GM23338 (cell line): ENCODE data around the gene ARSB. TPM values are rescaled to one million over a fixed set of nuclear protein-coding genes. Genes with fewer than 3 reads are reported as not detected.

Source experiments
- ATAC-seq: fragments of 200-7000 bp; cut with Tn5 transposase; 3 replicates; pipeline ENCODE4 v1.9.1; 2020
- DNase-seq: peaks from one replicate; pipeline ENCODE4 v3.0.0-alpha.2; 2015; ENCODE audit warnings: low spot score
- H2AFZ ChIP-seq: fragments of 200-600 bp; sonication (generic); 2 replicates; pipeline ENCODE4 v1.8.0; 2016; ENCODE audit warnings: antibody characterized with exemption, mild to moderate bottlenecking, moderate library complexity
- H3F3A ChIP-seq: fragments of 200-600 bp; sonication (generic); replicated peaks from 2 replicates; pipeline ENCODE4 v1.8.0; 2017; ENCODE audit warnings: antibody characterized with exemption, mixed run types, low read depth
- H3K27ac ChIP-seq: fragments of 200-600 bp; sonication (generic); 2 replicates; pipeline ENCODE4 v1.6.1; 2016; ENCODE audit warnings: low read depth
- H3K27me3 ChIP-seq: fragments of 200-600 bp; sonication (generic); 2 replicates; pipeline ENCODE4 v1.8.0; 2016; ENCODE audit warnings: mild to moderate bottlenecking, mixed run types, moderate library complexity; ENCODE audit not compliant: insufficient read depth
- H3K36me3 ChIP-seq: fragments of 200-600 bp; sonication (generic); 2 replicates; pipeline ENCODE4 v1.8.0; 2016; ENCODE audit warnings: mild to moderate bottlenecking; ENCODE audit not compliant: insufficient read depth
- H3K4me1 ChIP-seq: fragments of 200-600 bp; sonication (generic); 2 replicates; pipeline ENCODE4 v1.8.0; 2016; ENCODE audit warnings: mild to moderate bottlenecking, moderate library complexity; ENCODE audit not compliant: insufficient read depth
- H3K4me2 ChIP-seq: fragments of 200-600 bp; sonication (generic); 2 replicates; pipeline ENCODE4 v1.7.1; 2017; ENCODE audit warnings: mixed run types
- H3K4me3 ChIP-seq: fragments of 200-600 bp; sonication (generic); 2 replicates; pipeline ENCODE4 v1.6.1; 2016; ENCODE audit warnings: mixed run types
- H3K79me2 ChIP-seq: fragments of 200-600 bp; sonication (generic); replicated peaks from 2 replicates; pipeline ENCODE4 v1.8.0; 2017; ENCODE audit warnings: mild to moderate bottlenecking; ENCODE audit not compliant: insufficient read depth
- H3K9me2 ChIP-seq: fragments of 200-600 bp; sonication (generic); 2 replicates; pipeline ENCODE4 v1.8.0; 2017; ENCODE audit not compliant: insufficient read depth
- H4K20me1 ChIP-seq: fragments of 200-600 bp; sonication (generic); replicated peaks from 2 replicates; pipeline ENCODE4 v1.8.0; 2017; ENCODE audit warnings: mild to moderate bottlenecking; ENCODE audit not compliant: insufficient read depth
- H3K27ac Mint-ChIP-seq: 2 replicates; pipeline ENCODE4 v1.8.0; 2020; ENCODE audit warnings: inconsistent platforms, mild to moderate bottlenecking, moderate library complexity, mixed read lengths
- H3K27me3 Mint-ChIP-seq: 3 replicates; pipeline ENCODE4 v1.8.0; 2022; ENCODE audit warnings: low read depth, mild to moderate bottlenecking, moderate library complexity, mixed read lengths, inconsistent platforms; ENCODE audit not compliant: insufficient read depth, poor library complexity
- H3K36me3 Mint-ChIP-seq: 3 replicates; pipeline ENCODE4 v1.8.0; 2021; ENCODE audit warnings: low read depth, mild to moderate bottlenecking, inconsistent platforms, moderate library complexity, mixed read lengths
- H3K4me1 Mint-ChIP-seq: 3 replicates; pipeline ENCODE4 v1.8.0; 2020; ENCODE audit warnings: mild to moderate bottlenecking, inconsistent platforms, mixed read lengths
- H3K4me3 Mint-ChIP-seq: 3 replicates; pipeline ENCODE4 v1.8.0; 2021; ENCODE audit warnings: moderate library complexity, mild to moderate bottlenecking, inconsistent platforms, mixed read lengths
- H3K9me3 Mint-ChIP-seq: 3 replicates; pipeline ENCODE4 v1.8.0; 2020; ENCODE audit warnings: moderate library complexity, mild to moderate bottlenecking, inconsistent platforms, mixed read lengths
- CREB1 ChIP-seq: fragments of 250-450 bp; sonication (Bioruptor Pico); IDR thresholded peaks from 2 replicates; pipeline ENCODE4 v1.5.0; 2020; ENCODE audit warnings: low read depth, mild to moderate bottlenecking, moderate library complexity
- EZH2 ChIP-seq: fragments of 200-600 bp; sonication (generic); IDR thresholded peaks from one replicate; pipeline ENCODE4 v1.8.0; 2017; ENCODE audit warnings: antibody characterized with exemption, mild to moderate bottlenecking, low read depth; ENCODE audit not compliant: unreplicated experiment
- EZH2phosphoT487 ChIP-seq: fragments of 200-600 bp; sonication (generic); IDR thresholded peaks from one replicate; pipeline ENCODE4 v1.8.1; 2018; ENCODE audit warnings: antibody characterized with exemption; ENCODE audit not compliant: unreplicated experiment
- JUNB ChIP-seq: IDR thresholded peaks from one replicate; pipeline ENCODE4 v1.6.1; 2016; ENCODE audit warnings: antibody characterized with exemption; ENCODE audit not compliant: unreplicated experiment
- NANOG ChIP-seq: IDR thresholded peaks from 2 replicates; pipeline ENCODE4 v1.6.1; 2016; ENCODE audit warnings: antibody characterized with exemption, borderline replicate concordance
- POLR2AphosphoS5 ChIP-seq: IDR thresholded peaks from 2 replicates; pipeline ENCODE4 v1.6.1; 2016; ENCODE audit warnings: antibody characterized with exemption, low read depth
- STAT1 ChIP-seq: IDR thresholded peaks from one replicate; pipeline ENCODE4 v1.6.1; 2016; ENCODE audit warnings: antibody characterized with exemption; ENCODE audit not compliant: unreplicated experiment
- ZNF114 ChIP-seq: fragments of 250-450 bp; sonication (Bioruptor Pico); IDR thresholded peaks from 2 replicates; pipeline ENCODE4 v1.5.0; 2020; ENCODE audit warnings: mild to moderate bottlenecking, moderate library complexity
- ZNF331 ChIP-seq: fragments of 250-450 bp; sonication (Bioruptor Pico); IDR thresholded peaks from 2 replicates; pipeline ENCODE4 v1.5.0; 2020; ENCODE audit warnings: low read depth, mild to moderate bottlenecking, moderate library complexity
- polyA plus RNA-seq: library from polyadenylated mRNA; unstranded; fragments of >200 nt; fragmentation: Nextera tagmentation; extraction: Ambion mirVana; gene quantifications from 2 replicates; pipeline ENCODE4 v1.2.1, GENCODE V29; 2016
- total RNA-seq: library from RNA; depleted of rRNA; stranded (reverse); fragments of >200 nt; shearing (Covaris generic); gene quantifications from 2 replicates; pipeline ENCODE4 v1.2.3, GENCODE V29; 2014
- TF ChIP-seq, protein P1 (sequence below): IDR thresholded peaks from 2 replicates; pipeline ENCODE4 v1.6.1; 2016; ENCODE audit warnings: antibody characterized with exemption
- TF ChIP-seq, protein P2 (sequence below), 2 experiments: fragments of 200-600 bp in 1 of 2; sonication (generic) in 1 of 2; conservative IDR thresholded peaks; 2 replicates each; pipeline versions ENCODE4 v1.5.1 to v1.6.1; 2016 to 2017; ENCODE audit warnings: antibody characterized with exemption in 2 of 2, low read depth in 2 of 2, mild to moderate bottlenecking in 2 of 2, moderate library complexity in 1 of 2
- TF ChIP-seq, protein P3 (sequence below): fragments of 250-450 bp; sonication (Bioruptor Pico); IDR thresholded peaks from 2 replicates; pipeline ENCODE4 v1.5.0; 2020; ENCODE audit warnings: mild to moderate bottlenecking, moderate library complexity
- TF ChIP-seq, protein P4 (sequence below): IDR thresholded peaks from one replicate; pipeline ENCODE4 v1.6.1; 2018; ENCODE audit warnings: antibody characterized with exemption; ENCODE audit not compliant: unreplicated experiment

ARSB gene
- total and polyA plus RNA-seq, 2 experiments from 2014 or later, result 7.4 to 24.6 TPM

DNA sequence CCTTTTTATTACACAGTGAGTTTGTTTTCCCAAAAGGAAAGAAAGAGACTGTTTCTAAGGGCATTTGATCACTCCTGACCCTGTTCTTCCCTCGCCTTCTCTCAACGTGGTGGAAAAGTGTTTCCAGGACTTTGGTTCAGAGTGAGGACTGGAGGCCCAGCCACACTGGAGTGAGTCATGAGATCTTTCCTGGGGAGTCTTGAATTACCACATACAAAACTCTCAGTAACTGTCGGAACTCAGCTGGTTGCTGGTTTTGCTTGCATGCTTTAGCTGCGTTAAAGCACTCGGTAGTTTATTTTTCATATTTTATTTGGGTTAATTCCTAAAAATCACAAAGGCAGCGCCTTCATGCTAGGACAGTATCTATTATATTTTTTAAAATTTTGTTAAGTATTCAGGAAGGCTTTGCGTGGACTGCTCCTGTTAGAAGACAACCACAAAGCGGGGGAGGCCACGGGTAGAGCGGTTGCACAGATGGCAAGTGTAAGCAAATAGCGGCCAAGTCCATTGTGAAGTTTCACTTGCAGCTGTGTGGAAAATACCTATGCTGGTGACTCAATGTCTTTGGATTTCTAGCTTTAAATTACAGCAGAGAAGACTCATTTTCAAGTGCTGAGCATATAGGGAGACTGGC lies 77.7 kb downstream of the ARSB start:
- no peaks in the 10 kb centered on the region for H3F3A ChIP-seq
- TF ChIP-seq ZNF331 (CRISPR knock-in tag), result no peak
- TF ChIP-seq NANOG, result no peak
- no peak for TF ChIP-seq CREB1
- TF ChIP-seq, protein P1, sequence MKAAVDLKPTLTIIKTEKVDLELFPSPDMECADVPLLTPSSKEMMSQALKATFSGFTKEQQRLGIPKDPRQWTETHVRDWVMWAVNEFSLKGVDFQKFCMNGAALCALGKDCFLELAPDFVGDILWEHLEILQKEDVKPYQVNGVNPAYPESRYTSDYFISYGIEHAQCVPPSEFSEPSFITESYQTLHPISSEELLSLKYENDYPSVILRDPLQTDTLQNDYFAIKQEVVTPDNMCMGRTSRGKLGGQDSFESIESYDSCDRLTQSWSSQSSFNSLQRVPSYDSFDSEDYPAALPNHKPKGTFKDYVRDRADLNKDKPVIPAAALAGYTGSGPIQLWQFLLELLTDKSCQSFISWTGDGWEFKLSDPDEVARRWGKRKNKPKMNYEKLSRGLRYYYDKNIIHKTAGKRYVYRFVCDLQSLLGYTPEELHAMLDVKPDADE, result no peak
- no peak for TF ChIP-seq POLR2AphosphoS5
- TF ChIP-seq, protein P2, sequence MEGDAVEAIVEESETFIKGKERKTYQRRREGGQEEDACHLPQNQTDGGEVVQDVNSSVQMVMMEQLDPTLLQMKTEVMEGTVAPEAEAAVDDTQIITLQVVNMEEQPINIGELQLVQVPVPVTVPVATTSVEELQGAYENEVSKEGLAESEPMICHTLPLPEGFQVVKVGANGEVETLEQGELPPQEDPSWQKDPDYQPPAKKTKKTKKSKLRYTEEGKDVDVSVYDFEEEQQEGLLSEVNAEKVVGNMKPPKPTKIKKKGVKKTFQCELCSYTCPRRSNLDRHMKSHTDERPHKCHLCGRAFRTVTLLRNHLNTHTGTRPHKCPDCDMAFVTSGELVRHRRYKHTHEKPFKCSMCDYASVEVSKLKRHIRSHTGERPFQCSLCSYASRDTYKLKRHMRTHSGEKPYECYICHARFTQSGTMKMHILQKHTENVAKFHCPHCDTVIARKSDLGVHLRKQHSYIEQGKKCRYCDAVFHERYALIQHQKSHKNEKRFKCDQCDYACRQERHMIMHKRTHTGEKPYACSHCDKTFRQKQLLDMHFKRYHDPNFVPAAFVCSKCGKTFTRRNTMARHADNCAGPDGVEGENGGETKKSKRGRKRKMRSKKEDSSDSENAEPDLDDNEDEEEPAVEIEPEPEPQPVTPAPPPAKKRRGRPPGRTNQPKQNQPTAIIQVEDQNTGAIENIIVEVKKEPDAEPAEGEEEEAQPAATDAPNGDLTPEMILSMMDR (conservative IDR thresholded peaks at IDR 0.05; ENCODE audit: low read depth in 2 of 2), result no peak
- TF ChIP-seq, protein P3, sequence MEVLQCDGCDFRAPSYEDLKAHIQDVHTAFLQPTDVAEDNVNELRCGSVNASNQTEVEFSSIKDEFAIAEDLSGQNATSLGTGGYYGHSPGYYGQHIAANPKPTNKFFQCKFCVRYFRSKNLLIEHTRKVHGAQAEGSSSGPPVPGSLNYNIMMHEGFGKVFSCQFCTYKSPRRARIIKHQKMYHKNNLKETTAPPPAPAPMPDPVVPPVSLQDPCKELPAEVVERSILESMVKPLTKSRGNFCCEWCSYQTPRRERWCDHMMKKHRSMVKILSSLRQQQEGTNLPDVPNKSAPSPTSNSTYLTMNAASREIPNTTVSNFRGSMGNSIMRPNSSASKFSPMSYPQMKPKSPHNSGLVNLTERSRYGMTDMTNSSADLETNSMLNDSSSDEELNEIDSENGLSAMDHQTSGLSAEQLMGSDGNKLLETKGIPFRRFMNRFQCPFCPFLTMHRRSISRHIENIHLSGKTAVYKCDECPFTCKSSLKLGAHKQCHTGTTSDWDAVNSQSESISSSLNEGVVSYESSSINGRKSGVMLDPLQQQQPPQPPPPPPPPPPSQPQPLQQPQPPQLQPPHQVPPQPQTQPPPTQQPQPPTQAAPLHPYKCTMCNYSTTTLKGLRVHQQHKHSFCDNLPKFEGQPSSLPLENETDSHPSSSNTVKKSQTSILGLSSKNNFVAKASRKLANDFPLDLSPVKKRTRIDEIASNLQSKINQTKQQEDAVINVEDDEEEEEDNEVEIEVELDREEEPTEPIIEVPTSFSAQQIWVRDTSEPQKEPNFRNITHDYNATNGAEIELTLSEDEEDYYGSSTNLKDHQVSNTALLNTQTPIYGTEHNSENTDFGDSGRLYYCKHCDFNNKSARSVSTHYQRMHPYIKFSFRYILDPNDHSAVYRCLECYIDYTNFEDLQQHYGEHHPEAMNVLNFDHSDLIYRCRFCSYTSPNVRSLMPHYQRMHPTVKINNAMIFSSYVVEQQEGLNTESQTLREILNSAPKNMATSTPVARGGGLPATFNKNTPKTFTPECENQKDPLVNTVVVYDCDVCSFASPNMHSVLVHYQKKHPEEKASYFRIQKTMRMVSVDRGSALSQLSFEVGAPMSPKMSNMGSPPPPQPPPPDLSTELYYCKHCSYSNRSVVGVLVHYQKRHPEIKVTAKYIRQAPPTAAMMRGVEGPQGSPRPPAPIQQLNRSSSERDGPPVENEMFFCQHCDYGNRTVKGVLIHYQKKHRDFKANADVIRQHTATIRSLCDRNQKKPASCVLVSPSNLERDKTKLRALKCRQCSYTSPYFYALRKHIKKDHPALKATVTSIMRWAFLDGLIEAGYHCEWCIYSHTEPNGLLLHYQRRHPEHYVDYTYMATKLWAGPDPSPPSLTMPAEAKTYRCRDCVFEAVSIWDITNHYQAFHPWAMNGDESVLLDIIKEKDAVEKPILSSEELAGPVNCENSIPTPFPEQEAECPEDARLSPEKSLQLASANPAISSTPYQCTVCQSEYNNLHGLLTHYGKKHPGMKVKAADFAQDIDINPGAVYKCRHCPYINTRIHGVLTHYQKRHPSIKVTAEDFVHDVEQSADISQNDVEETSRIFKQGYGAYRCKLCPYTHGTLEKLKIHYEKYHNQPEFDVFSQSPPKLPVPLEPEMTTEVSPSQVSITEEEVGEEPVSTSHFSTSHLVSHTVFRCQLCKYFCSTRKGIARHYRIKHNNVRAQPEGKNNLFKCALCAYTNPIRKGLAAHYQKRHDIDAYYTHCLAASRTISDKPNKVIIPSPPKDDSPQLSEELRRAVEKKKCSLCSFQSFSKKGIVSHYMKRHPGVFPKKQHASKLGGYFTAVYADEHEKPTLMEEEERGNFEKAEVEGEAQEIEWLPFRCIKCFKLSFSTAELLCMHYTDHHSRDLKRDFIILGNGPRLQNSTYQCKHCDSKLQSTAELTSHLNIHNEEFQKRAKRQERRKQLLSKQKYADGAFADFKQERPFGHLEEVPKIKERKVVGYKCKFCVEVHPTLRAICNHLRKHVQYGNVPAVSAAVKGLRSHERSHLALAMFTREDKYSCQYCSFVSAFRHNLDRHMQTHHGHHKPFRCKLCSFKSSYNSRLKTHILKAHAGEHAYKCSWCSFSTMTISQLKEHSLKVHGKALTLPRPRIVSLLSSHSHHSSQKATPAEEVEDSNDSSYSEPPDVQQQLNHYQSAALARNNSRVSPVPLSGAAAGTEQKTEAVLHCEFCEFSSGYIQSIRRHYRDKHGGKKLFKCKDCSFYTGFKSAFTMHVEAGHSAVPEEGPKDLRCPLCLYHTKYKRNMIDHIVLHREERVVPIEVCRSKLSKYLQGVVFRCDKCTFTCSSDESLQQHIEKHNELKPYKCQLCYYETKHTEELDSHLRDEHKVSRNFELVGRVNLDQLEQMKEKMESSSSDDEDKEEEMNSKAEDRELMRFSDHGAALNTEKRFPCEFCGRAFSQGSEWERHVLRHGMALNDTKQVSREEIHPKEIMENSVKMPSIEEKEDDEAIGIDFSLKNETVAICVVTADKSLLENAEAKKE (CRISPR knock-in tag), result no peak
- no peak for TF ChIP-seq EZH2
- no peak for TF ChIP-seq EZH2phosphoT487
- no peak for TF ChIP-seq ZNF114 (CRISPR knock-in tag)
- no peak for TF ChIP-seq JUNB
- TF ChIP-seq, protein P4, sequence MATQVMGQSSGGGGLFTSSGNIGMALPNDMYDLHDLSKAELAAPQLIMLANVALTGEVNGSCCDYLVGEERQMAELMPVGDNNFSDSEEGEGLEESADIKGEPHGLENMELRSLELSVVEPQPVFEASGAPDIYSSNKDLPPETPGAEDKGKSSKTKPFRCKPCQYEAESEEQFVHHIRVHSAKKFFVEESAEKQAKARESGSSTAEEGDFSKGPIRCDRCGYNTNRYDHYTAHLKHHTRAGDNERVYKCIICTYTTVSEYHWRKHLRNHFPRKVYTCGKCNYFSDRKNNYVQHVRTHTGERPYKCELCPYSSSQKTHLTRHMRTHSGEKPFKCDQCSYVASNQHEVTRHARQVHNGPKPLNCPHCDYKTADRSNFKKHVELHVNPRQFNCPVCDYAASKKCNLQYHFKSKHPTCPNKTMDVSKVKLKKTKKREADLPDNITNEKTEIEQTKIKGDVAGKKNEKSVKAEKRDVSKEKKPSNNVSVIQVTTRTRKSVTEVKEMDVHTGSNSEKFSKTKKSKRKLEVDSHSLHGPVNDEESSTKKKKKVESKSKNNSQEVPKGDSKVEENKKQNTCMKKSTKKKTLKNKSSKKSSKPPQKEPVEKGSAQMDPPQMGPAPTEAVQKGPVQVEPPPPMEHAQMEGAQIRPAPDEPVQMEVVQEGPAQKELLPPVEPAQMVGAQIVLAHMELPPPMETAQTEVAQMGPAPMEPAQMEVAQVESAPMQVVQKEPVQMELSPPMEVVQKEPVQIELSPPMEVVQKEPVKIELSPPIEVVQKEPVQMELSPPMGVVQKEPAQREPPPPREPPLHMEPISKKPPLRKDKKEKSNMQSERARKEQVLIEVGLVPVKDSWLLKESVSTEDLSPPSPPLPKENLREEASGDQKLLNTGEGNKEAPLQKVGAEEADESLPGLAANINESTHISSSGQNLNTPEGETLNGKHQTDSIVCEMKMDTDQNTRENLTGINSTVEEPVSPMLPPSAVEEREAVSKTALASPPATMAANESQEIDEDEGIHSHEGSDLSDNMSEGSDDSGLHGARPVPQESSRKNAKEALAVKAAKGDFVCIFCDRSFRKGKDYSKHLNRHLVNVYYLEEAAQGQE, result no peak
- TF ChIP-seq STAT1, result no peak
- DNase-seq, result no peak
- H3K4me2 ChIP-seq, result no peak overlapping the region; the same call in 1 of the 2 replicates
- Mint-ChIP-seq H3K27me3 (no peaks in the 10 kb centered on the region), H3K4me3 (no peak overlapping the region), H3K9me3 (no peaks in the 10 kb centered on the region), H3K4me1 (peaks cover 38% of the 10 kb centered on the region), H3K27ac (no peak overlapping the region), H3K36me3 (no peaks in the 10 kb centered on the region)
- H3K9me2 ChIP-seq, result no peaks in the 10 kb centered on the region
- no peak overlapping the region for H3K4me3 ChIP-seq
- H3K27me3 ChIP-seq, result no peaks in the 10 kb centered on the region
- no peaks in the 10 kb centered on the region for H3K79me2 ChIP-seq
- peaks cover 20% of the 10 kb centered on the region for H3K4me1 ChIP-seq
- H2AFZ ChIP-seq, result no peak overlapping the region
- no peak overlapping the region for H3K27ac ChIP-seq
- no peaks in the 10 kb centered on the region; the same call in 1 of the 2 replicates for H4K20me1 ChIP-seq
- no peak for ATAC-seq
- no peaks in the 10 kb centered on the region for H3K36me3 ChIP-seq
